Inferior parietal cortex (tissue), 1 donor: ENCODE results near the gene ZNF853.
"Not testable (repeated sequence)": the region's sequence is repeated elsewhere in the genome, so short reads cannot be mapped to it uniquely, and the experiment has no call there.

Experiments
- DNase-seq: peaks from one replicate; pipeline ENCODE4 v3.0.0-alpha.2; 2016; ENCODE audit errors: extremely low spot score

Gene ZNF853

GRCh38 chr7:6606866-6607583 is 8.4 kb upstream of the ZNF853 start:
- no peak for DNase-seq

DNA sequence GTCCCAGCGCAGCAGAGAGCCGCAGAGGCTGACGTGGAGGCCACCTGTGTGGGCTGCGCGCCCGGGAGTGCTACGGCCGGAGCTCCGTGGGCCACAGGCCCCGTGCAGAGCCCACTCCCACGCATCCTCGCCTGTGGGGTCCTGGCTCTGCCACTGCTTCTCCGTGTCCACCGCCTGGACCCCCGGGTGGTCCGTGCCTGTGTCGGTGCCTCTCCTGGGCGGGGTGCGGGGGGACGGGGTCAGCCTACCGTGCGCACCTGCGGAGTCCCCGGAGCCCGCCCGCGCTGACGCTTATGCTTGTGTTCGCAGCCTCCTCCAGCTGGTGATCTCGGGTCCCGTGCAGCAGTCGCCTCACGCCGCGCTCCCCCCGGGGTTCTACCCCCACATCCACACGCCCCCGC is 7.8 kb upstream of the ZNF853 start:
- no peak for DNase-seq

DNA sequence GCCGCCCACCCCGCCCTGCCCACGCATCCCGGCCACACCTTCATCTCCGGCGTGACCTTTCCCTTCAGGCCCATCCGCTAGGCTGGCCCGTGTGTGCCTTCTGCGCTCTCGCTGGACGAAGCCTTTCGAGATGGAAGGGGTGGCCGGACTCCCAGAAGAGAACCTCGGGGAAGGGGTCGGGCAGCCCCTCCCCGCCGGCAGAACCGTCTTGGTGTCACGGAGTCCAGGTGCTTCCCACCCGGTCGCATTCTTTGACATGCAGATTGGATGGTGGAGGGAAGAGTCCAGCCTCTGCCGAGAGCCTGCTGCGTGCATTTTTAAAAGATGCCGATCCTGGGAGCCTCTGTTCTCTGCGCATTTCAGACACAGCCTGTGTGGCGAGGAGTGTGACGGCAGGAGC is 7.3 kb upstream of the ZNF853 start:
- DNase-seq = no peak

DNA sequence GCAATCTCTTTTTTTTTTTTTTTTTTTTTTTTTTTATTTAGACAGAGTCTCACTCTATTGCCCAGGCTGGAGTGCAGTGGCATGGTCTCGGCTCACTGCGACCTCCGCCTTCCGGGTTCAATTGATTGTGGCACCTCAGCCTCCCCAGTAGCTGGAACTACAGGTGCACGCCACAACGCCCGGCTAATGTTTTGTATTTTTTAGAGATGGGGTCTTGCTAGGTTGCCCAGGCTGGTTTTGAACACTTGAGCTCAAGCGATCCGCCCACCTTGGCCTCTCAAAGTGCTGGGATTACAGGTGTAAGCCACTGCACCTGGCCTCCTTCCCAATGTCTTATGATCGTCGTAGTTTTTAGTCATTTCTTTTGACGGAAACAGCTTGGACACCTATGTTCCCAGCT is 6.6 kb upstream of the ZNF853 start:
- DNase-seq = no peak

GRCh38 chr7:6612819-6613218 is 2.6 kb upstream of the ZNF853 start:
- no peak for DNase-seq

DNA sequence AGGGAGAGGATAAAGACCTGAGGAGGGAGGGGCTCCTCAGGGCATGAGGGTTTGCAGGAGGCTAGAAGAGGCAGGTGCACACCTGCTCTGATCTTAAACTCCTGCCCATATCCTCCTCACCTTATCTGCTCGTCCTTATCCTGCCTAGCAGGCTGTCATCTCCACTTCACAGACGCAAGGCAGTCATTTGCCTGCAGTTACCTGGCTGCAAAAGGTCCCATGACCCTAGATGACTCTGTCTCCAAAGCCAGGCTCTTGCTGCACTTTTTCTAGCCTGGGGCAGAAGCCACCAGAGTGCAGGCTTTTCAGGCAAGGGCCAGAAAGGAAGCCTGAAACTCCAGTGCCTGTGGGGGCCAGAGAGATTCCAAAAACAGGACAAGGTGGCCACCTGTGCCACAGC is 1.7 kb upstream of the ZNF853 start:
- no peak for DNase-seq

GRCh38 chr7:6615723-6616555 is 529 bp downstream of the ZNF853 start:
- DNase-seq = no peak

- no peak for DNase-seq
These were observed 1.6 kb downstream of the ZNF853 start for GRCh38 chr7:6616854-6617643.

DNA sequence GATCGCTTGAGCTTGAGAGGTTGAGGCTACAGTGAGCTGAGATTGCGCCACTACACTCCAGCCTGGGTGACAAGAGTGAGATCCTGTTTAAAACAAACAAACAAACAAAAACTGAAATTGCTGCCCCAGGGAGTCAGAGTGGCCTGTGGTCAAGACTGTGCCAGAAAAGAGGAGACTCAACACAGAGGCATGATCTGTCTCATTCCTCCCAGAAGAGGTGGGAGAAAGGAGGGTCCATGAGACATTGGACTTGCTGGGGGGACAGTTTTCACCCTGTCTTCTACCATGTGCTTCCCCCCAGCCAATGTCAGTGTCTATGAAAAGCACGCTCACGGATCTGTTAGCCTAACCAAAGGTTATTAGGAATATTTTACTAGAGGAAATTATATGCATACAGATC is 3.2 kb downstream of the ZNF853 start:
- DNase-seq = no peak

DNA sequence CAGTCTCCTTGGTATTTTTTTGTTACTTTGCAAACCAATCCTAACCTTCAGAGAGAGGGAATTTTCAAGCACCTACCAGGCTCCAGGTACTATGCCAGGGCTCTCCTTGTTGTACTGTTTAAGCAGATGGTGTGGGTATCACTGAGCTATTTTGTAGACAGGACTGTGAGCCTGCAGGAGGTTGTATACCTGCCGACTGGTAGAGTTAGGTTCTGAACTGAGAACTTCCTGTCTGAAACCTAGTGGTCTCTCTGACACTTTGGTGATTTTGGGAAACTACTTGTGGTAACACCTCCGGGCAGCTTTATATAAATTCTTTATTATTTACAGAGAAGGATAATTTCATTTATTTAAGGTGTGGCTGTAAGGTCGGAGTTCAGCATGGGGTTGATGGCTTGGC is 4.6 kb downstream of the ZNF853 start:
- DNase-seq = no peak

- DNase-seq = no peak
These were observed 6.1 kb downstream of the ZNF853 start for GRCh38 chr7:6621195-6622133.

DNA sequence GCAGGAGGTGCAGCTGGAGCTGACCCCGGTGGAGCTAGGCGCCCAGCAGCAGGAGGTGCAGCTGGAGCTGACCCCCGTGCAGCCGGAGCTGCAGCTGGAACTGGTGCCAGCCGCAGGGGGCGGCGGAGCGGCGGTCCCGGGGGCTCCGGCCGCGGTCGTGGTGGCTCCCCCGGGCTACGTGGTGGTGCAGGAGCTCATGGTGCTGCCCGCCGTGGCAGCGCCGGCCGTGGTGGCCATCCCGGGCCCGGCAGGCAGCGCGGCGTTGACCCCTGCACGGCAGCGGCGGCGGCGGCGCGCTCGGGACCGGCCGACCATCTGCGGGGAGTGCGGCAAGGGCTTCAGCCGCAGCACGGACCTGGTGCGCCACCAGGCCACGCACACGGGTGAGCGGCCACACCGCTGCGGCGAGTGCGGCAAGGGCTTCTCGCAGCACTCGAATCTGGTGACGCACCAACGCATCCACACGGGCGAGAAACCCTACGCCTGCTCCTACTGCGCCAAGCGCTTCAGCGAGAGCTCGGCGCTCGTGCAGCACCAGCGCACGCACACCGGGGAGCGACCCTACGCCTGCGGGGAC is 6.8 kb downstream of the ZNF853 start:
- DNase-seq = no peak

DNA sequence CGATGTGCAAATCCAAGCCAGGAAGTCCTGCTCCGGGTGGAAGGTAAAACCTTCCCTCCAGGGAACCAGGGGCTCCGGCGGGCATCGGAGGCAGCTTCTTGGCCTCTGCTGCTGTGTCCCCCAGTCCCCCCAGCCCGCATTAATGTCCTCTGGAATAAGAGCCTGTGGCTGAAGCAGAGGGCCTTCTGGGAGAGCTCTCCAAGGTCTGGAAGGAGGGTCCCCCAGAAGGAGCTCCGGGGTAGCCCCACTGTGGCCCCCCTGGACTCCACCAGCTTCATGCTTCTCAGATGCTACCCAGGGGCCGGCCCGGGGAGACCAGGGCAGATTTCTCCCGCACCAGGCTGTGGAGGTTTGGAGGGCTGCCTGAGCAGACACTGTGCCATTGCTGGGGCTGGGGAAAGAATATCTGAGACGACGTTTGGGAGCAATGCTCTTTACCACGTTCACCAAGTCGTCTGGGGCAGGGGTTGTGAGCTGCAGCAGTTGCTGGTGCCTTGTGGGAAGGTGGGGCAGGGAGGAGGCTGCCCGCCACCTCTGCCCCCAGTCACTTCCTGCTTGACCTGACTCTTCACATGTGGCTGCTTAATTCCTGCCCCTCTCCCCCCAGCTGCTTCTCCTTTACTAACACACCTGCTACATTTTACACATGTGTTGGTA is 8.3 kb downstream of the ZNF853 start:
- DNase-seq = no peak

GRCh38 chr7:6624246-6624611 is 8.8 kb downstream of the ZNF853 start:
- no peak for DNase-seq

GRCh38 chr7:6628045-6628444 is 12.6 kb downstream of the ZNF853 start:
- DNase-seq = no peak

GRCh38 chr7:6630007-6630849 is 14.8 kb downstream of the ZNF853 start:
- DNase-seq = no peak

- no peak for DNase-seq
These were observed 16.2 kb downstream of the ZNF853 start for GRCh38 chr7:6631605-6632004.

DNA sequence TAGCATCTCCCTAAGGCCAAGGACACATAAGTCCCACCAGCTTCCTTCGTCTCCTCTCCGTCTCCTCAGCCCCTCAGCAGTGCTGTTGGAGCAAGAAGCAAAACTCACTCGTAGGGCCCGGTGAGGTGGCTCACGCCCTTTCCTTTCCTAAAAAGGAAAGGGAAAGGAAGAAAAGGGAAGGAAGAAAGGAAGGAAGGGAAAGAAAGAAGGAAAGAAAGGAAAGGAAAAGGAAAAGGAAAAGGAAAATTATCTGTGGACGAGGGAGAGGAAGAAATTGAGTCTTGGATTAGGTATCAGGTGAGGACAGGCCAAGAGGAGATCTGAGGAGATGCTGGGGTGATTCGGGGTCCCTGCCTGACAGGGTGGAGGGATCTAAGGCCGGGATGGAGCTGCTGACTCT is 18.6 kb downstream of the ZNF853 start:
- no peak for DNase-seq

DNA sequence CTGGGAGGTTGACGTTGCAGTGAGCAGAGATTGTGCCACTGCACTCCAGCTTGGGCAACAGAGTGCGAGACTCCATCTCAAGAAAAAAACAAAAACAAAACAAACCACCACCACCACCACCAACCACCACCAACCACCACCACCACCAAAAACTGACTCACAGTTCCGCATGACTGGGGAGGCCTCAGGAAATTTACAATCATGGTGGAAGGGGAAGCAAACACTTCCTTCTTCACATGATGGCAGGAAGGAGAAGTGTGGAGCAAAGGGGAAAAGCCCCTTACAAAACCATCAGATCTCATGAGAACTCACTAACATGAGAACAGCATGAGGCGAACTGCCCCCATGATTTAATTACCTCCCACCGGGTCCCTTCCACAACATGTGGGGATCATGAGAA is 19.6 kb downstream of the ZNF853 start:
- DNase-seq = not testable (repeated sequence)
